GM19452 (cell line): ENCODE results near the gene RTTN.
"Not testable (repeated sequence)": the region's sequence is repeated elsewhere in the genome, so short reads cannot be mapped to it uniquely, and the experiment has no call there.

Experiments
- ATAC-seq: cut with Tn5 transposase; IDR thresholded peaks from one replicate; pipeline ENCODE4 v1.9.1; 2021; ENCODE audit not compliant: unreplicated experiment

The RTTN gene

GRCh38 chr18:69987870-69988269 is 217.6 kb downstream of the RTTN start:
- no peak for ATAC-seq

GRCh38 chr18:69985239-69985638 is 220.2 kb downstream of the RTTN start:
- ATAC-seq, result no peak

GRCh38 chr18:69982417-69982816 is 223.1 kb downstream of the RTTN start:
- no peak for ATAC-seq

- peak; percentile 47 for ATAC-seq
These were observed 223.5 kb downstream of the RTTN start for GRCh38 chr18:69981948-69982347.

GRCh38 chr18:69980982-69981804 is 224.3 kb downstream of the RTTN start:
- no peak for ATAC-seq

GRCh38 chr18:69980509-69980908 is 225.0 kb downstream of the RTTN start:
- no peak for ATAC-seq

GRCh38 chr18:69978732-69979715 is 226.5 kb downstream of the RTTN start:
- ATAC-seq, result no peak

- ATAC-seq, result not testable (repeated sequence)
These were observed 230.2 kb downstream of the RTTN start for GRCh38 chr18:69975294-69975693.

- no peak for ATAC-seq
These were observed 231.1 kb downstream of the RTTN start for GRCh38 chr18:69974365-69974764.

GRCh38 chr18:69969491-69969890 is 236.0 kb downstream of the RTTN start:
- ATAC-seq, result no peak

GRCh38 chr18:69968039-69968438 is 237.4 kb downstream of the RTTN start:
- no peak for ATAC-seq

- no peak for ATAC-seq
These were observed 242.3 kb downstream of the RTTN start for GRCh38 chr18:69963196-69963595.

- no peak for ATAC-seq
These were observed 243.8 kb downstream of the RTTN start for GRCh38 chr18:69961718-69962117.

GRCh38 chr18:69958422-69958821 is 247.1 kb downstream of the RTTN start:
- ATAC-seq, result peak; percentile 50

- no peak for ATAC-seq
These were observed 247.7 kb downstream of the RTTN start for GRCh38 chr18:69957747-69958146.

GRCh38 chr18:69956665-69957620 is 248.5 kb downstream of the RTTN start:
- ATAC-seq, result no peak

- ATAC-seq, result peak; percentile 39
These were observed 249.4 kb downstream of the RTTN start for GRCh38 chr18:69956057-69956456.

- ATAC-seq, result no peak
These were observed 250.6 kb downstream of the RTTN start for GRCh38 chr18:69954719-69955480.

GRCh38 chr18:69953191-69953590 is 252.3 kb downstream of the RTTN start:
- no peak for ATAC-seq
